ENCODE results near the gene TEX13C.
"Not testable (repeated sequence)": the region's sequence is repeated elsewhere in the genome, so short reads cannot be mapped to it uniquely, and the experiment has no call there.

The TEX13C gene

DNA sequence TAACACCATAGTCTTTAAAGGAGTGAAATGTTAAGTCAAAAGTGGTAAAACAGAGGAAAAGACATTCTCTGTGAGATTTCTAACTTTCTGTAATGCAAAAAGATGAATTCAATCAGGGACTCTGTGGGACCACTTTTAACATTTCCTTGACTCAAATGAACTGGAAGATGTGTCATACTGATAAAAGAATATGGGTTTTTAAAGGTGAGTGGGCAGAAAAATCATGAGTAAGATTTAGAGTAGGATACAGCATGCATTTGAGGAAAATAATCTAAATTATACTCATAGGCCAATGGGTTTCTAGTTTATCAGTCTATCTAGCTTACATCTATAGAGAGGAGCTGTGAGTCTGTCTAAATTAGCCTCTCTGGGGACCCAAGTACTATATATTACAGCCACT lies 11.0 kb upstream of the TEX13C start:
- no peaks in the 10 kb centered on the region for H3K36me3 ChIP-seq (ENCODE audit: control insufficient read depth, insufficient read depth, low read length)
- H3K27ac ChIP-seq (ENCODE audit: low read depth, low read length): no peak overlapping the region
- H3K9me3 ChIP-seq (ENCODE audit: control insufficient read depth, insufficient read depth, low read length): no peaks in the 10 kb centered on the region
- H3K4me1 ChIP-seq (ENCODE audit: control insufficient read depth, insufficient read depth, low read length): no peaks in the 10 kb centered on the region
- no peak overlapping the region for H3K9ac ChIP-seq (ENCODE audit: low read depth, low read length)
- H3K27me3 ChIP-seq (ENCODE audit: control insufficient read depth, insufficient read depth, low read length): no peaks in the 10 kb centered on the region; the same call in 1 of the 2 replicates
- no peak overlapping the region for H3K4me3 ChIP-seq (ENCODE audit: low read depth, low read length)

DNA sequence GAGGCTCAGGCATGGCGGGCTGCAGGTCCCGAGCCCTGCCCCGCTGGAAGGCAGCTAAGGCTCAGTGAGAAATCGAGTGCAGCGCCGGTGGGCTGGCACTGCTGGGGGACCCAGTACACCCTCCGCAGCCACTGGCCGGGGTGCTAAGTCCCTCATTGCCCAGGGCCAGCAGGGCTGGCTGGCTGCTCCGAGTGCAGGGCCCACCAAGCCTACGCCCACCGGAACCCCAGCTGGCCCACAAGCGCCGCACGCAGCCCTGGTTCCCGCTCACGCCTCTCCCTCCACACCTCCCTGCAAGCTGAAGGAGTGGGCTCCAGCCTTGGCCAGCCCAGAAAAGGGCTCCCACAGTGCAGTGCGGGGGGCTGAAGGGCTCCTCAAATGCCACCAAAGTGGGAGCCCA lies 505 bp upstream of the TEX13C start:
- H3K36me3 ChIP-seq (ENCODE audit: control insufficient read depth, insufficient read depth, low read length); H3K4me1 ChIP-seq (ENCODE audit: control insufficient read depth, insufficient read depth, low read length); H3K4me3 ChIP-seq (ENCODE audit: low read depth, low read length); H3K9me3 ChIP-seq (ENCODE audit: control insufficient read depth, insufficient read depth, low read length); H3K27ac ChIP-seq (ENCODE audit: low read depth, low read length); H3K27me3 ChIP-seq (ENCODE audit: control insufficient read depth, insufficient read depth, low read length); H3K9ac ChIP-seq (ENCODE audit: low read depth, low read length): not testable (repeated sequence)

DNA sequence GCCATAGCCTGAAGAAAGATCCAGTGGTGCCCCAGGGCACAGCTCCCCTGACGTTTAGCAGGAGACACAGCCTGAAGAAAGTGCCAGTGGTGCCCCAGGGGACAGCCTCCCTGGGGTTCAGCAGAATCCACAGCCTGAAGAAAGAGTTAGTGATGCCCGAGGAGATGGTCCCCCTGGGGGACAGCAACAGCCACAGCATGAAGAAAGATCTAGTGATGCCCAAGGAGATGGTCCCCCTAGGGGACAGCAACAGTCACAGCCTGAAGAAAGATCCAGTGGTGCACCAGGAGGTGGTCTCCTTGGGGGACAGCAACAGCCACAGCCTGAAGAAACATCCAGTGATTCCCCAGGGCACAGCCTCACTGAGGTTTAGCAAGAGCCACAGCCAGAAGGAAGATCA lies 2.8 kb downstream of the TEX13C start:
- H3K4me3 ChIP-seq (ENCODE audit: low read depth, low read length): no peak overlapping the region
- no peaks in the 10 kb centered on the region for H3K4me1 ChIP-seq (ENCODE audit: control insufficient read depth, insufficient read depth, low read length)
- no peak overlapping the region for H3K9ac ChIP-seq (ENCODE audit: low read depth, low read length)

DNA sequence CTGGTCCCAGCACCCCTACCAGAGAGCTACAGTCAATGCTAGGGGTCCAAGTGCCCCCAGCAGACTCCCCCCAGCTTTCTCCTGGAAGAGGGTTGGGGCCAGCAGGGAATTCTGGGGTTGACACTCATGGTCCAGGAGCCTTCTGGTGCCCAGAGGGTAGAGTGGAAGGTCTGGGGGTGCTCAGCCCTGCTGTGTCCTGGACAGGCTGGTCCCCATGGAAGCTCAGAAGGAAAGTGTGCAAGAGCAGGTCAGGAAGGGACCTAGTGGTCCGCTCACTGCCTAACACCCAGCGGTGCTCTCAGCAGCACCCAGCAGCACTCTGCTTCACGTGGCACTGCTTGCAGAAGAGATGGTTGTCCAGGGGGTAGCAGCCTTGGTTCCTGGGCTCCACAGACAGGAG lies 6.9 kb downstream of the TEX13C start:
- Histone ChIP-seq H3K27me3 (ENCODE audit: control insufficient read depth, insufficient read depth, low read length) (no peaks in the 10 kb centered on the region), H3K9ac (ENCODE audit: low read depth, low read length) (no peak overlapping the region), H3K27ac (ENCODE audit: low read depth, low read length) (no peak overlapping the region), H3K36me3 (ENCODE audit: control insufficient read depth, insufficient read depth, low read length) (no peaks in the 10 kb centered on the region), H3K4me3 (ENCODE audit: low read depth, low read length) (no peak overlapping the region), H3K4me1 (ENCODE audit: control insufficient read depth, insufficient read depth, low read length) (no peaks in the 10 kb centered on the region; the same call in 1 of the 2 replicates), H3K9me3 (ENCODE audit: control insufficient read depth, insufficient read depth, low read length) (no peaks in the 10 kb centered on the region)

More for the DNA sequence above, 2.8 kb downstream of the TEX13C start:
- no peaks in the 10 kb centered on the region for H3K27me3 ChIP-seq (ENCODE audit: control insufficient read depth, insufficient read depth, low read length)
- H3K27ac ChIP-seq (ENCODE audit: low read depth, low read length): no peak overlapping the region
- H3K9me3 ChIP-seq (ENCODE audit: control insufficient read depth, insufficient read depth, low read length): peaks cover 9% of the 10 kb centered on the region
- H3K36me3 ChIP-seq (ENCODE audit: control insufficient read depth, insufficient read depth, low read length): no peaks in the 10 kb centered on the region

DNA sequence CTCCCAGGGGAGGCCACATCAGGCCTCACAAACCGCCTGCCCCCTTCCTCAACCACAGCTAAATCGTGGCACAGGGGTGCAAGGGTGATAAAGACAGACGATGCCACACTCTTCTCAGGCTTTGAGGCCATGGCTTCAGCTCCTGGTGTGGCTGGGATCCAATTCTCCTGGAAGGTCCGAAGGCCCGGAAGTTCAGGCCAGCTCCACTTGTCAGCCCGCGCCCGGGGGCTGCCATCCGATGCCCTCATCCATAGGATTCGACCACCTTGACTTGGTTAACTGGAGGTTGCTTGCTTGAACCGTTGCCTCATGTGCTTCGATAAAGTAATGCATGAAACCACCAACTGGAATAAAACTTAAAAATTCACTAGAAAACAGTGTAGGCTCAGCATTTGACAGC lies 8.2 kb downstream of the TEX13C start:
- H3K4me3 ChIP-seq (ENCODE audit: low read depth, low read length): no peak overlapping the region
- no peaks in the 10 kb centered on the region; the same call in 1 of the 2 replicates for H3K4me1 ChIP-seq (ENCODE audit: control insufficient read depth, insufficient read depth, low read length)
- H3K36me3 ChIP-seq (ENCODE audit: control insufficient read depth, insufficient read depth, low read length): no peaks in the 10 kb centered on the region
- H3K27me3 ChIP-seq (ENCODE audit: control insufficient read depth, insufficient read depth, low read length): no peaks in the 10 kb centered on the region
- H3K9me3 ChIP-seq (ENCODE audit: control insufficient read depth, insufficient read depth, low read length): no peaks in the 10 kb centered on the region
- no peak overlapping the region for H3K27ac ChIP-seq (ENCODE audit: low read depth, low read length)
- H3K9ac ChIP-seq (ENCODE audit: low read depth, low read length): no peak overlapping the region

DNA sequence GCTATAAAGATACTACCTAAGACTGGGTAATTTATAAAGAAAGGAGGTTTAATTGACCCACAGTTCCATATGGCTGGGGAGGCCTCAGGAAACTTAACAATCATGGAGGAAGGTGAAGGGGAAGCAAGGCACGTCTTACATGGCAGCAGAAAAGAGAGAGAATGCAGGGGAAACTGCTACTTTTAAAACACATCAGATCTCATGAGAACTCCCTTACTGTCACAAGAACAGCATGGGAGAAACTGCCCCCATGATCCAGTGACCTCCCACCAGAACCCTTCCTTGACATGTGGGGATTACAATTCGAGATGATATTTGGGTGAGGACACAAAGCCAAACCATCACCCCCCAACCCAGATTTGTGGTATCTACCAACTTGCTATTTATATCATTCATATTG lies 13.9 kb downstream of the TEX13C start:
- Histone ChIP-seq H3K9me3 (ENCODE audit: control insufficient read depth, insufficient read depth, low read length) (no peaks in the 10 kb centered on the region), H3K4me3 (ENCODE audit: low read depth, low read length) (no peak overlapping the region), H3K27ac (ENCODE audit: low read depth, low read length) (no peak overlapping the region), H3K27me3 (ENCODE audit: control insufficient read depth, insufficient read depth, low read length) (no peaks in the 10 kb centered on the region), H3K9ac (ENCODE audit: low read depth, low read length) (no peak overlapping the region), H3K4me1 (ENCODE audit: control insufficient read depth, insufficient read depth, low read length) (no peaks in the 10 kb centered on the region; the same call in 1 of the 2 replicates), H3K36me3 (ENCODE audit: control insufficient read depth, insufficient read depth, low read length) (no peaks in the 10 kb centered on the region)

DNA sequence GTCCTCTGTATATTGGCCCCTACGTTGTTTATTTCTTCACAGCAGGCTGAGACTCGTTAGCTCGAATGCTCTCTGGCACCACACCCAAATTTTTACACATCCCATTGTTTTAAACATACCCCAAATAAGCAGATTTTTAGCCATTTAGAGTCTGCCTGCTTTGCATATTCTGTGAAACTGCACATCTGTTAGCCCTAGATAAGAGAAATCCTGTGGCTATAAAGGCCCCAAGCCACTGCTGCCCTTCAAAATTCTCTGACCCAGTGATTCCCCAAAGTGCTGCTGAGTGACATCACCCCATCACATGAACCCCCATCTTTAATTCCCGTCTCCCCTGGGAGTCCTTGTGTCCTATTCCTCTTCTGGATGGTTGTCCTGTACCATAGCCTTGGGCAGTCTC lies 20.8 kb downstream of the TEX13C start:
- Histone ChIP-seq H3K4me1 (ENCODE audit: control insufficient read depth, insufficient read depth, low read length) (no peaks in the 10 kb centered on the region), H3K4me3 (ENCODE audit: low read depth, low read length) (no peak overlapping the region), H3K9ac (ENCODE audit: low read depth, low read length) (no peak overlapping the region), H3K36me3 (ENCODE audit: control insufficient read depth, insufficient read depth, low read length) (no peaks in the 10 kb centered on the region), H3K27ac (ENCODE audit: low read depth, low read length) (no peak overlapping the region), H3K9me3 (ENCODE audit: control insufficient read depth, insufficient read depth, low read length) (peaks cover 15% of the 10 kb centered on the region), H3K27me3 (ENCODE audit: control insufficient read depth, insufficient read depth, low read length) (no peaks in the 10 kb centered on the region)

DNA sequence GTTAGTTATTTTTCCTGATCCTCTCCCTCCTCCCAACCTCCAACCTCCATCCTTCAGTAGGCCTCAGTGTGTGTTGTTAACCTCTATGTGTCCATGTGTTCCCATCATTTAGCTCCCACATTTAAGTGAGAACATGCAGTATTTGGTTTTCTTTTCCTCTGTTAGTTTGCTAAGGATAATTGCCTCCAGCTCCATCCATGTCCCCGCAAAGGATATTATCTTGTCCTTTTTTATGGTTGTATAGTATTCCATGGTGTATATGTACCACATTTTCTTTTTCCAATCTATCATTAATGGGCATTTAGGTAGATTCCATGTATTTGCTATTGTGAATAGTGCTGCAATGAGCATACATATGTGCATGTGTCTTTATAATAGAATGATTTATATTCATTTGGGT lies 54.5 kb downstream of the TEX13C start:
- no peaks in the 10 kb centered on the region for H3K36me3 ChIP-seq (ENCODE audit: control insufficient read depth, insufficient read depth, low read length)
- H3K9me3 ChIP-seq (ENCODE audit: control insufficient read depth, insufficient read depth, low read length): 0 out of 2 replicates have a peak, but pooled peaks cover 2% of the 10 kb centered on the region

More for the DNA sequence above, 54.5 kb downstream of the TEX13C start:
- Histone ChIP-seq H3K4me3 (ENCODE audit: low read depth, low read length) (no peak overlapping the region), H3K27me3 (ENCODE audit: control insufficient read depth, insufficient read depth, low read length) (peaks cover 18% of the 10 kb centered on the region), H3K27ac (ENCODE audit: low read depth, low read length) (no peak overlapping the region), H3K9ac (ENCODE audit: low read depth, low read length) (no peak overlapping the region), H3K4me1 (ENCODE audit: control insufficient read depth, insufficient read depth, low read length) (peaks cover 7% of the 10 kb centered on the region)
